SU-DHL-6 (cell line): ENCODE measurements around the gene SCN8A.

Experiments
- H2AFZ ChIP-seq: fragments of 200-600 bp; sonication (generic); 2 replicates; pipeline ENCODE4 v1.6.1; 2014; ENCODE audit warnings: low read depth, mild to moderate bottlenecking, moderate library complexity, mixed read lengths, antibody characterized with exemption, low read length; ENCODE audit not compliant: severe bottlenecking
- H3F3A ChIP-seq: fragments of 200-600 bp; shearing (Covaris generic); 2 replicates; pipeline ENCODE4 v1.6.0; 2016; ENCODE audit warnings: antibody characterized with exemption, mild to moderate bottlenecking; ENCODE audit not compliant: insufficient read depth
- H3K27ac ChIP-seq: fragments of 200-600 bp; sonication (generic); 2 replicates; pipeline ENCODE4 v1.5.1; 2016; ENCODE audit warnings: low read depth, mild to moderate bottlenecking, low read length, moderate library complexity, mixed read lengths
- H3K27me3 ChIP-seq: fragments of 200-600 bp; sonication (generic), shearing (Covaris generic); 2 replicates; pipeline ENCODE4 v1.6.0; 2014; ENCODE audit warnings: mild to moderate bottlenecking, low read length
- H3K36me3 ChIP-seq: fragments of 200-600 bp; sonication (generic); 2 replicates; pipeline ENCODE4 v1.6.1; 2014; ENCODE audit warnings: mild to moderate bottlenecking, low read length, mixed read lengths
- H3K4me2 ChIP-seq: fragments of 300-600, 200-600 bp; shearing (Covaris generic), sonication (generic); 2 replicates; pipeline ENCODE4 v1.6.0; 2014; ENCODE audit warnings: low read length, low read depth, mild to moderate bottlenecking; ENCODE audit not compliant: poor library complexity, severe bottlenecking
- H3K4me3 ChIP-seq: fragments of 200-600 bp; sonication (generic); 2 replicates; pipeline ENCODE4 v1.5.1; 2014; ENCODE audit warnings: antibody characterized with exemption, low read length, mild to moderate bottlenecking, mixed read lengths; ENCODE audit not compliant: insufficient read depth, poor library complexity, severe bottlenecking
- H3K79me2 ChIP-seq: fragments of 200-600 bp; sonication (generic); 2 replicates; pipeline ENCODE4 v1.6.1; 2014; ENCODE audit warnings: mild to moderate bottlenecking, low read length, moderate library complexity; ENCODE audit not compliant: insufficient read depth
- H3K9ac ChIP-seq: fragments of 200-600 bp; sonication (generic); 2 replicates; pipeline ENCODE4 v1.7.0; 2014; ENCODE audit warnings: mild to moderate bottlenecking, low read length
- H3K9me2 ChIP-seq: fragments of 200-600 bp; sonication (generic); replicated peaks from 2 replicates; pipeline ENCODE4 v1.6.1; 2014; ENCODE audit warnings: low read length; ENCODE audit not compliant: insufficient read depth
- H3K9me3 ChIP-seq: fragments of 200-600 bp; sonication (generic); 2 replicates; pipeline ENCODE4 v1.6.1; 2014; ENCODE audit warnings: low read length, mixed read lengths; ENCODE audit not compliant: insufficient read depth
- H4K20me1 ChIP-seq: fragments of 200-600 bp; sonication (generic); 2 replicates; pipeline ENCODE4 v1.6.1; 2014; ENCODE audit warnings: low read depth, mild to moderate bottlenecking, antibody characterized with exemption, low read length, moderate library complexity, mixed read lengths
- EZH2phosphoT487 ChIP-seq: fragments of 200-600 bp; sonication (generic), shearing (Covaris generic); conservative IDR thresholded peaks from 2 replicates; pipeline ENCODE4 v1.6.1; 2018; ENCODE audit warnings: mild to moderate bottlenecking, antibody characterized with exemption, low read length, moderate library complexity, mixed read lengths
- TF ChIP-seq, protein P1 (sequence below): fragments of 200-600 bp; sonication (generic); IDR thresholded peaks from one replicate; pipeline ENCODE4 v1.5.1; 2017; ENCODE audit warnings: antibody characterized with exemption, mild to moderate bottlenecking, low read length, moderate library complexity; ENCODE audit not compliant: insufficient read depth, poor library complexity, severe bottlenecking

SCN8A gene

DNA sequence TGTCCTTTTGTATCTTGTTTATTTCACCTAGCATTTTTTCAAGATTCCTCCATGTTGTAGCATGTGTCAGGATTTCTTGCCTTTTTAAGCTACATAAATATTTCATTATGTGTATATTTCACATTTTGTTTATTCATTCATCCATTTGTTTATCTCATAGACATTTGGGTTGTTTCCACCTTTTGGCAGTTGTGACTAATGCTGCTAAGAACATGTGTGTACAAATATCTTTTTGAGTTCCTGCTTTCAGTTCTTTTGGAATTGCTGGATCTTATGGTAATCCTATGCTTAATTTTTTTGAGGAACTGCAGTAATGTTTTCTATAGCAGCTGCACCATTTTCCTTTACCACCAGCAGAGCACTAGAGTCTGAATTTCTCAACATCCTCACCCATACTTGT, 62.4 kb downstream of the SCN8A start:
- Histone ChIP-seq H3K9ac (no peak overlapping the region), H3K36me3 (no peaks in the 10 kb centered on the region), H3K4me3 (no peak overlapping the region), H3K27me3 (no peaks in the 10 kb centered on the region), H3K9me3 (no peaks in the 10 kb centered on the region), H3K79me2 (no peaks in the 10 kb centered on the region), H2AFZ (no peak overlapping the region), H3K9me2 (no peaks in the 10 kb centered on the region), H3K27ac (no peak overlapping the region), H3K4me2 (no peak overlapping the region), H3F3A (no peaks in the 10 kb centered on the region), H4K20me1 (no peaks in the 10 kb centered on the region)
- TF ChIP-seq, protein P1, sequence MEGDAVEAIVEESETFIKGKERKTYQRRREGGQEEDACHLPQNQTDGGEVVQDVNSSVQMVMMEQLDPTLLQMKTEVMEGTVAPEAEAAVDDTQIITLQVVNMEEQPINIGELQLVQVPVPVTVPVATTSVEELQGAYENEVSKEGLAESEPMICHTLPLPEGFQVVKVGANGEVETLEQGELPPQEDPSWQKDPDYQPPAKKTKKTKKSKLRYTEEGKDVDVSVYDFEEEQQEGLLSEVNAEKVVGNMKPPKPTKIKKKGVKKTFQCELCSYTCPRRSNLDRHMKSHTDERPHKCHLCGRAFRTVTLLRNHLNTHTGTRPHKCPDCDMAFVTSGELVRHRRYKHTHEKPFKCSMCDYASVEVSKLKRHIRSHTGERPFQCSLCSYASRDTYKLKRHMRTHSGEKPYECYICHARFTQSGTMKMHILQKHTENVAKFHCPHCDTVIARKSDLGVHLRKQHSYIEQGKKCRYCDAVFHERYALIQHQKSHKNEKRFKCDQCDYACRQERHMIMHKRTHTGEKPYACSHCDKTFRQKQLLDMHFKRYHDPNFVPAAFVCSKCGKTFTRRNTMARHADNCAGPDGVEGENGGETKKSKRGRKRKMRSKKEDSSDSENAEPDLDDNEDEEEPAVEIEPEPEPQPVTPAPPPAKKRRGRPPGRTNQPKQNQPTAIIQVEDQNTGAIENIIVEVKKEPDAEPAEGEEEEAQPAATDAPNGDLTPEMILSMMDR, result no peak
- TF ChIP-seq EZH2phosphoT487, result no peak

DNA sequence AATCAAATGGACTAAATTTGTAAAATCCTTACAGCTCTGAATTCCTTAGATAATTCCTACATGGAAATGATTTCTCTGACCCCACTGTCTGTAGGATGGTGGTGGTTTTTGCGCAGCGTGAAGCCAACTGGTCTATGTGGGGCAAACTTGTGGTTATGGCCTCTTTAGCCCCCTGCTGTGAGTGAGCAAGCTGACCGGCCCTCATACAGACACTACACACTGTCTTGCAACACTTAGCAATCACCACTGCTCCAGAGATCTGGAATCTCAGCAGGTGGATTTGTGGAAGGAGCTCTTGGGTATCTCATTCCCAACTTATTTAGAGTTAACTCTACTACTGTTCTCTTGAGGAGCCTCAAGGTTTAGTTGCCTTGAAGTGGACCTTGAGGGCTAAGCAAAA, 70.2 kb downstream of the SCN8A start:
- no peaks in the 10 kb centered on the region for H4K20me1 ChIP-seq
- no peak overlapping the region for H3K4me2 ChIP-seq
- H3K27ac ChIP-seq, result no peak overlapping the region
- no peak overlapping the region for H3K4me3 ChIP-seq
- no peak overlapping the region for H3K9ac ChIP-seq
- no peaks in the 10 kb centered on the region for H3K9me3 ChIP-seq
- no peak for TF ChIP-seq EZH2phosphoT487
- TF ChIP-seq, protein P1, result no peak
- no peaks in the 10 kb centered on the region for H3K27me3 ChIP-seq
- H3K79me2 ChIP-seq, result no peaks in the 10 kb centered on the region
- no peak overlapping the region for H2AFZ ChIP-seq
- H3K36me3 ChIP-seq, result no peaks in the 10 kb centered on the region
- no peaks in the 10 kb centered on the region for H3K9me2 ChIP-seq
- no peaks in the 10 kb centered on the region for H3F3A ChIP-seq

DNA sequence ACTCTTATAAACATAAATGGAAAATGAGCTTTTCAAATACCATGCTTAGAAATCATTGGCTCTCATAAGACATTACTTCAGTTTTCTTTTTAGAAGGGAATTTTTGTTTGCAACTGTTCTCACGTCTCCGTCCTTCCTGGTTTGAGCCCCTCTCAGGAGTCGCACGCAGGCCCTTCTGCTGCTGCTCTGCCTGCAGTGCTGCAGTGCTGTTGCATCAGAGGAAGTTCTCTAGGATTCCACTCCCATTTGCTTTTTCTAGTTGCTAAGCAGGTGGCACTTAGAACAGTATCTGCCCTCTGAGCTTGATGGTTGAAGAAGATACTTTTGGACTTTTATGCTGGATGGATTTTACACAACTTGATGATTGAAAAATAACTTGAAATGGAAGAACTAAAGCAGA, 70.8 kb downstream of the SCN8A start:
- H3K79me2 ChIP-seq, result no peaks in the 10 kb centered on the region
- H3F3A ChIP-seq, result no peaks in the 10 kb centered on the region
- no peak overlapping the region for H3K9ac ChIP-seq
- H3K36me3 ChIP-seq, result no peaks in the 10 kb centered on the region
- no peak overlapping the region for H3K27ac ChIP-seq
- no peak overlapping the region for H3K4me2 ChIP-seq
- H3K4me3 ChIP-seq, result no peak overlapping the region
- no peaks in the 10 kb centered on the region for H4K20me1 ChIP-seq
- no peaks in the 10 kb centered on the region for H3K9me3 ChIP-seq
- no peaks in the 10 kb centered on the region for H3K9me2 ChIP-seq
- TF ChIP-seq, protein P1, result no peak
- no peak for TF ChIP-seq EZH2phosphoT487
- no peak overlapping the region for H2AFZ ChIP-seq
- no peaks in the 10 kb centered on the region for H3K27me3 ChIP-seq
